ENCODE results near the gene TADA1. TPM values are rescaled to one million over a fixed set of nuclear protein-coding genes. Genes with fewer than 3 reads are reported as not detected.
"Not testable (repeated sequence)": the region's sequence is repeated elsewhere in the genome, so short reads cannot be mapped to it uniquely, and the experiment has no call there.

The TADA1 gene
- total and polyA plus RNA-seq, 5 donors from 2014 or later = 12.7 to 21.4 (median 16.9) TPM

- H3K4me3 Mint-ChIP-seq = peak overlapping the region in 1 of 4 donors; percentile 43
- Histone ChIP-seq H3K36me3 (ENCODE audit: control insufficient read depth, insufficient read depth, low read length) (peaks cover 63% of the 10 kb centered on the region), H3K4me1 (ENCODE audit: control insufficient read depth, insufficient read depth, low read length, poor library complexity, severe bottlenecking) (peaks cover 27% of the 10 kb centered on the region), H3K4me3 (ENCODE audit: low read depth, low read length) (no peak overlapping the region), H3K9me3 (ENCODE audit: control insufficient read depth in 2 of 2, low read length in 2 of 2) (no peaks in the 10 kb centered on the region), H3K27me3 (ENCODE audit: control insufficient read depth, insufficient read depth, low read length) (no peaks in the 10 kb centered on the region), H3K27ac (ENCODE audit: insufficient read depth, low read length, poor library complexity, severe bottlenecking) (no peak overlapping the region)
- H3K36me3 Mint-ChIP-seq = peaks cover 47% of the 10 kb centered on the region
- H3K27me3 Mint-ChIP-seq = no peaks in the 10 kb centered on the region
- H3K27ac Mint-ChIP-seq = peak overlapping the region in 2 of 3 donors; percentile 20 to 77
- peaks cover 0 to 2% (median 0%) of the 10 kb centered on the region in 7 donors for H3K9me3 Mint-ChIP-seq
- H3K4me1 Mint-ChIP-seq = peaks cover 29 to 78% (median 42%) of the 10 kb centered on the region in 4 donors
- no peak for DNase-seq
- no peak for ATAC-seq (ENCODE audit: low read depth in 2 of 2)
Observed at GRCh38 chr1:166843322-166843721, 32.7 kb downstream of the TADA1 start.

DNA sequence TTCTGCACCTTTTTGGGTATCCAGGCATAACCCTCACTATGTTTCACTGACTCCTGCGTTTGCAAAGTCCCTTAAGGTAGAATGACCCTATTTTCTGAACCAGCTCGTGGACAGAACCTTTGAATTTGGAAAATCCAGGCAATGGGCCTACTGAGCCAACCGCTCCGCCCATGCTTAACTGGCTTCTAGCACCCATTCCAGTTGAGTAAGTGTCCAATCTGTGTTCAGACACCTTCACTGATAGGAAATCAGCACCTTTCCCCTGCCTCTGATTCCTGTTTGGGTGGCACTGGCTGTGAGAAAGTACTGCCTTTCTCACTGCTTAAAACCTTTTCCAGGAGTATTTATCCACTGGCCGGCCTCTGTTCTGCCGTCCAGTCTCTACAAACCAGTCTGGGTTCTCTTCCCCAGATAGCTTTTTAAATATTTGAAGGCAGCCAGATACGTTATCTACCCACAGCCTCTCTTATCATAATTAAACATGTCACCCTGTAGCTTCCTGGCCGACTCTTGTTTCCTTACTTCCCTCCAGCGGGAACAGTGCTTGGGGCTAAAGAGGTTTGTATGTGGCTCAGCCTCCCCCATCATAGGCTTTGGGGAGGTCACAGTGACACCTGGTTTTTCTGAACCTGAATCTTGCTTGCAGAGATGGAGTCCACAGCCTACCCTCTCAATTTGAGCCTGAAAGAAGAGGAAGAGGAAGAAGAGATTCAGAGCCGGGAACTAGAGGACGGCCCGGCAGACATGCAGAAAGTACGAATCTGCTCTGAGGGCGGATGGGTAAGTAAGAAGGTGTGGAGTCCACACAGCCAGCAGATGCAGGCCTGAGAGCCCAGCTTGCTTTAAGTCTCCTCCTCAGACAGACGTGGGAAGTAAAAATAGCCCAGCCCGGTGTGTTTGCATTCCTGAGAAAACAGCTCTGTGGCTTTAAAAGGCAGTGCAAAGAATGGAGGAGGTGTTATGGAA, 35.5 kb downstream of the TADA1 start:
- peak overlapping the region; percentile 76 to 91 (median 89) for H3K27ac Mint-ChIP-seq
- H3K4me3 Mint-ChIP-seq = peak overlapping the region; percentile 89 to 90 (median 90)
- H3K4me1 ChIP-seq (ENCODE audit: control insufficient read depth, insufficient read depth, low read length, poor library complexity, severe bottlenecking) = peaks cover 29% of the 10 kb centered on the region
- H3K27ac ChIP-seq (ENCODE audit: insufficient read depth, low read length, poor library complexity, severe bottlenecking) = peak overlapping the region; percentile 28
- no peak for DNase-seq
- H3K4me1 Mint-ChIP-seq = peaks cover 30 to 66% (median 35%) of the 10 kb centered on the region in 4 donors
- no peaks in the 10 kb centered on the region for H3K27me3 ChIP-seq (ENCODE audit: control insufficient read depth, insufficient read depth, low read length)
- H3K9me3 ChIP-seq (ENCODE audit: control insufficient read depth in 2 of 2, low read length in 2 of 2) = no peaks in the 10 kb centered on the region
- peaks cover 27% of the 10 kb centered on the region for H3K36me3 Mint-ChIP-seq
- peaks cover 0 to 2% (median 0%) of the 10 kb centered on the region in 7 donors for H3K9me3 Mint-ChIP-seq
- ATAC-seq (ENCODE audit: low read depth in 2 of 2) = no peak
- peaks cover 37% of the 10 kb centered on the region for H3K36me3 ChIP-seq (ENCODE audit: control insufficient read depth, insufficient read depth, low read length)
- peaks cover 8% of the 10 kb centered on the region for H3K27me3 Mint-ChIP-seq
- H3K4me3 ChIP-seq (ENCODE audit: low read depth, low read length) = peak overlapping the region; percentile 71

DNA sequence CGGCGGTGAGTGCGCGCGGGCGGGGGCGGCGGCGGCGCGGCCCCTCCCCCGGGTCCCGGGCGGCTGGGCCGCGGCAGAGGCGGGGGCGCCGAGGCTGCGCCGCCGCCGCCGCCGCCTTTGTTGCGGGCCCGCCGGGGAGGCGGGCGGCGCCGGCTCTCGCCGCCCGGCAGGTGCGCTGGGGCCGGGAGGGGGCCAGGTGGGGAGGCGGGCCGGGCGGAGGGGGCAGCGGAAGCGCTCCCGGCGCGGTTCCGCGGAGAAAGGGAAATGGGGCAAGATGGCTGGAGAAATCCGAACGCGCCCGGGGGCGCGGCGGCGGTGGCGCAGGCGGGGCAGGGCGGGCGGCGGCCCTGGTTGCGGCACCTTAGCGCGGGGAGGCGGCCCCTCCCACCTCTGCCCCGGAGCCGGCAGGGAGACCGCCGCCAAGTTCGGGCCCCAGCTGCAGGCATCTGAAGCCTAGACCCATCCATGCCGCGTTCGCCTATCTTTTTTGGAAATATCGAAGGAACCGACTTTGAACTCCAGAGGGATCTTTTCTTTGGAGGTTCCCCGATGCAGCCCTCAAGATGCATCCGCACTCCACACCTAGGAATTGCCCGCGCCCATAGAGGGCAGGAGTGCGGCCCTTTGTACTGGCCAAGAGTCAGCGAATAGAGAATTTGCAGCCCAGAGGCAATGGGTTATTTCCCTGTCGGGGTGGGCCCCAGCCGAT, 36.3 kb downstream of the TADA1 start:
- peak overlapping the region; percentile 89 to 90 (median 90) for H3K4me3 Mint-ChIP-seq
- Histone ChIP-seq H3K4me3 (ENCODE audit: low read depth, low read length) (peak overlapping the region; percentile 71), H3K27me3 (ENCODE audit: control insufficient read depth, insufficient read depth, low read length) (no peaks in the 10 kb centered on the region), H3K4me1 (ENCODE audit: control insufficient read depth, insufficient read depth, low read length, poor library complexity, severe bottlenecking) (peaks cover 29% of the 10 kb centered on the region), H3K9me3 (ENCODE audit: control insufficient read depth in 2 of 2, low read length in 2 of 2) (no peaks in the 10 kb centered on the region), H3K27ac (ENCODE audit: insufficient read depth, low read length, poor library complexity, severe bottlenecking) (peak overlapping the region; percentile 79), H3K36me3 (ENCODE audit: control insufficient read depth, insufficient read depth, low read length) (peaks cover 34% of the 10 kb centered on the region)
- H3K9me3 Mint-ChIP-seq = peaks cover 0 to 2% (median 0%) of the 10 kb centered on the region in 7 donors
- peaks cover 8% of the 10 kb centered on the region for H3K27me3 Mint-ChIP-seq
- DNase-seq = peak; percentile 39 to 59 (median 54)
- ATAC-seq (ENCODE audit: low read depth in 2 of 2) = peak; percentile 35 to 43
- peaks cover 29 to 62% (median 33%) of the 10 kb centered on the region in 4 donors for H3K4me1 Mint-ChIP-seq
- H3K36me3 Mint-ChIP-seq = peaks cover 25% of the 10 kb centered on the region
- H3K27ac Mint-ChIP-seq = peak overlapping the region; percentile 49 to 91 (median 89)

- peaks cover 13% of the 10 kb centered on the region for H3K27me3 Mint-ChIP-seq
- Histone ChIP-seq H3K27ac (ENCODE audit: insufficient read depth, low read length, poor library complexity, severe bottlenecking) (peak within 1 kb of the TSS; percentile 79), H3K4me1 (ENCODE audit: control insufficient read depth, insufficient read depth, low read length, poor library complexity, severe bottlenecking) (peaks cover 29% of the 10 kb centered on the region), H3K27me3 (ENCODE audit: control insufficient read depth, insufficient read depth, low read length) (no peaks in the 10 kb centered on the region), H3K36me3 (ENCODE audit: control insufficient read depth, insufficient read depth, low read length) (peaks cover 27% of the 10 kb centered on the region), H3K4me3 (ENCODE audit: low read depth, low read length) (peak within 1 kb of the TSS; percentile 88), H3K9me3 (ENCODE audit: control insufficient read depth in 2 of 2, low read length in 2 of 2) (no peaks in the 10 kb centered on the region)
- H3K27ac Mint-ChIP-seq = peak within 1 kb of the TSS; percentile 93 to 97 (median 96)
- DNase-seq (peak; percentile 75 to 91 (median 79)), ATAC-seq (ENCODE audit: low read depth in 2 of 2) (peak; percentile 89 to 92)
- peak within 1 kb of the TSS; percentile 90 to 94 (median 92) for H3K4me3 Mint-ChIP-seq
- peaks cover 22 to 54% (median 26%) of the 10 kb centered on the region in 4 donors for H3K4me1 Mint-ChIP-seq
- H3K9me3 Mint-ChIP-seq = peaks cover 0 to 2% (median 0%) of the 10 kb centered on the region in 7 donors
- H3K36me3 Mint-ChIP-seq = peaks cover 18% of the 10 kb centered on the region
Observed at GRCh38 chr1:166838766-166839599, 37.1 kb downstream of the TADA1 start, which contains the start of gene POGK. Gene POGK (plus strand): TSS chr1:166839475. CDS start chr1:166840957, 1,482 bp downstream.

DNA sequence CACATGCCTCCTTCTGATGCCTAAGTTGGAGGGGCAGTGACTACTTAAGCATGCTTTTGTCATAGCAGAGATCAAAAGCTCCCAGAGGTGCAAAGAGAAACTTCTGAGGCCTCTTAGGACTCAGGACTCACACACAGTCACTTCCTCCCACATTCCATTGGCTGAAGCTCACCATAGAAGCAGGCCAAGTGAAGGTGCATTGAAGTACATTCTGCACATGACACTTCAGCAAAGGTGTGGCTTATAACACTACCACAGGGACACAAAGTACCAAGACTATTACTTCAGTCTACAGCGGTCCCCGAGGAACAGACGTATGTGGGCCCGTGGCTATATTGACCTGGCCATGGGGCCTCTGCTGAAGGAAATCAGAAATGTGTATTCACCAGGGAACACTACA, 39.3 kb downstream of the TADA1 start:
- H3K4me1 Mint-ChIP-seq = peaks cover 13 to 33% (median 19%) of the 10 kb centered on the region in 4 donors
- peaks cover 25% of the 10 kb centered on the region for H3K4me1 ChIP-seq (ENCODE audit: control insufficient read depth, insufficient read depth, low read length, poor library complexity, severe bottlenecking)
- ATAC-seq (ENCODE audit: low read depth in 2 of 2) (no peak), DNase-seq (no peak)
- peaks cover 21% of the 10 kb centered on the region for H3K27me3 Mint-ChIP-seq
- peak overlapping the region in 1 of 3 donors; percentile 35 for H3K27ac Mint-ChIP-seq
- H3K9me3 Mint-ChIP-seq = peaks cover 0 to 7% (median 1%) of the 10 kb centered on the region in 7 donors
- H3K36me3 Mint-ChIP-seq = peaks cover 12% of the 10 kb centered on the region
- peaks cover 3% of the 10 kb centered on the region for H3K27me3 ChIP-seq (ENCODE audit: control insufficient read depth, insufficient read depth, low read length)
- H3K4me3 Mint-ChIP-seq = peak overlapping the region in 1 of 4 donors; percentile 94
- H3K4me3 ChIP-seq (ENCODE audit: low read depth, low read length) = no peak overlapping the region
- no peak overlapping the region for H3K27ac ChIP-seq (ENCODE audit: insufficient read depth, low read length, poor library complexity, severe bottlenecking)
- no peaks in the 10 kb centered on the region for H3K9me3 ChIP-seq (ENCODE audit: control insufficient read depth in 2 of 2, low read length in 2 of 2)
- H3K36me3 ChIP-seq (ENCODE audit: control insufficient read depth, insufficient read depth, low read length) = peaks cover 6% of the 10 kb centered on the region

DNA sequence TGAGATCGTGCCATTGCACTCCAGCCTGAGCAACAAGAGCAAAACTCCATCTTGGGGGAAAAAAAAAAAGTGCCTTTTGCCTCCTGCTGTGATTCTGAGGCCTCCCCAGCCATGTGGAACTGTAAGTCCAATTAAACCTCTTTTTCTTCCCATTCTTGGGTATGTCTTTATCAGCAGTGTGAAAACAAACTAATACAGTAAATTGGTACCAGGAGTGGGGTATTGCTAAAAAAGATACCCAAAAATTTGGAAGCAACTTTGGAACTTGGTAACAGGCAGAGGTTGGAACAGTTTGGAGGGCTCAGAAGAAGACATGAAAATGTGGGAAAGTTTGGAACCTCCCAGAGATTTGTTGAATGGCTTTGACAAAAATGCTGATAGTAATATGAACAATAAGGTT, 46.3 kb downstream of the TADA1 start:
- H3K9me3 Mint-ChIP-seq = peaks cover 6 to 29% (median 13%) of the 10 kb centered on the region in 7 donors
- not testable (repeated sequence) for H3K4me3 ChIP-seq (ENCODE audit: low read depth, low read length); H3K4me1 Mint-ChIP-seq; H3K4me3 Mint-ChIP-seq; H3K36me3 Mint-ChIP-seq; H3K27ac ChIP-seq (ENCODE audit: insufficient read depth, low read length, poor library complexity, severe bottlenecking); H3K4me1 ChIP-seq (ENCODE audit: control insufficient read depth, insufficient read depth, low read length, poor library complexity, severe bottlenecking); DNase-seq; H3K27ac Mint-ChIP-seq; H3K36me3 ChIP-seq (ENCODE audit: control insufficient read depth, insufficient read depth, low read length); ATAC-seq (ENCODE audit: low read depth in 2 of 2)
- peaks cover 28% of the 10 kb centered on the region for H3K27me3 Mint-ChIP-seq
- Histone ChIP-seq H3K27me3 (ENCODE audit: control insufficient read depth, insufficient read depth, low read length) (peaks cover 11% of the 10 kb centered on the region), H3K9me3 (ENCODE audit: control insufficient read depth in 2 of 2, low read length in 2 of 2) (peaks cover 15 to 19% of the 10 kb centered on the region in 2 experiments)

DNA sequence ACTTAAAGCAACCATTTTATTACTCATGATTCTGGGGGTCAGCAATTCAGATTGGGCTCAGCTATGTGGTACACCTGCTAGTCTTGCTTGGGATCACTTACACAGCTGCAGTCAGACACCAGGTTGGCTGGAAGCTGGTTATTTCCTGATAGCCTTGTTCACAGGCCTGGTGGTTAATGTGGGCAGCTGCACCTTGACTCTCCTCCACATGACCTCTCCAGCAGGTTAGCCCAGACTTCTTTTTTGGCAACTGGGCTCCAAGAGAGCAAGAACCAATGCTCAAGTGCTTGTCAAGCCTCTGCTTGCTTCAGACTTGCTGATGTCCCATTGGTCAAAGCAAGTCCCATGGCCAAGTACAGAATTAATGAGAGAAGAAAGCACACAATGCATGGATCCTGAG, 48.6 kb downstream of the TADA1 start:
- no peak for ATAC-seq (ENCODE audit: low read depth in 2 of 2)

More for the DNA sequence above, 48.6 kb downstream of the TADA1 start:
- DNase-seq = no peak
- Mint-ChIP-seq H3K9me3 (peaks cover 6 to 29% (median 13%) of the 10 kb centered on the region in 7 donors), H3K27me3 (peaks cover 23% of the 10 kb centered on the region), H3K4me3 (no peak overlapping the region), H3K27ac (no peak overlapping the region), H3K4me1 (no peaks in the 10 kb centered on the region), H3K36me3 (peaks cover 5% of the 10 kb centered on the region)
- no peaks in the 10 kb centered on the region for H3K4me1 ChIP-seq (ENCODE audit: control insufficient read depth, insufficient read depth, low read length, poor library complexity, severe bottlenecking)
- peaks cover 11% of the 10 kb centered on the region for H3K27me3 ChIP-seq (ENCODE audit: control insufficient read depth, insufficient read depth, low read length)
- peaks cover 15 to 19% of the 10 kb centered on the region in 2 experiments for H3K9me3 ChIP-seq (ENCODE audit: control insufficient read depth in 2 of 2, low read length in 2 of 2)
- no peak overlapping the region for H3K27ac ChIP-seq (ENCODE audit: insufficient read depth, low read length, poor library complexity, severe bottlenecking)
- H3K36me3 ChIP-seq (ENCODE audit: control insufficient read depth, insufficient read depth, low read length) = no peaks in the 10 kb centered on the region
- H3K4me3 ChIP-seq (ENCODE audit: low read depth, low read length) = no peak overlapping the region
